HepG2 (cell line): ENCODE measurements around the gene KLF15. TPM values are rescaled to one million over a fixed set of nuclear protein-coding genes. Genes with fewer than 3 reads are reported as not detected.

ENCODE experiments used
- ATAC-seq: fragments of 200-7000 bp; cut with Tn5 transposase; 3 replicates; pipeline ENCODE4 v1.9.1; 2020; ENCODE audit warnings: mild to moderate bottlenecking, moderate library complexity
- BruUV-seq: library from RNA; stranded (reverse); fragments of 400-500 nt; replicated peaks from 2 replicates; lab custom pipeline; 2021; lab: Mats Ljungman, UMichigan
- CTCF ChIA-PET: fragments of 300-600 bp; formaldehyde crosslinking; extraction: SDS; loops from one replicate; lab custom pipeline; 2021; ENCODE audit warnings: low total read pairs, inconsistent platforms, low intra/inter-chr PET ratio; lab: Yijun Ruan, JAX
- POLR2A ChIA-PET: fragments of 350-600 bp; sonication (Branson Sonifier 250); formaldehyde crosslinking; loops from one replicate; lab custom pipeline; 2020; ENCODE audit warnings: antibody characterized with exemption, inconsistent platforms; lab: Yijun Ruan, JAX
- DNase-seq: peaks from one replicate; pipeline ENCODE4 v3.0.0-alpha.2; 2015; ENCODE audit warnings: low spot score
- FAIRE-seq: peaks from 3 replicates; lab custom pipeline; 2011; peaks lifted over from hg19 to GRCh38; lab: Jason Lieb, UNC
- H2AFZ ChIP-seq: one replicate; pipeline ENCODE4 v1.6.1; 2011; ENCODE audit warnings: low read length, inconsistent platforms
- H3K27ac ChIP-seq: fragments of 300-600 bp; 3 replicates; pipeline ENCODE4 v1.8.0; 2011; ENCODE audit warnings: mixed run types, mild to moderate bottlenecking, mixed read lengths, low read length, inconsistent platforms; ENCODE audit not compliant: insufficient read depth; ENCODE audit errors: extremely low read length
- H3K27me3 ChIP-seq, 2 experiments: fragments of 200-600 bp in 1 of 2; 2 replicates in 1 of 2; 3 replicates in 1 of 2; pipeline versions ENCODE4 v1.6.0 to v1.8.0; 2011; ENCODE audit warnings: low read length in 2 of 2, mild to moderate bottlenecking in 2 of 2, moderate library complexity in 2 of 2, inconsistent platforms in 1 of 2; ENCODE audit not compliant: insufficient read depth in 2 of 2, control insufficient read depth in 1 of 2
- H3K36me3 ChIP-seq, 2 experiments: fragments of 200-600 bp in 1 of 2; replicated peaks in 1 of 2; 2 replicates in 1 of 2; 3 replicates in 1 of 2; pipeline versions ENCODE4 v1.5.1 to v1.8.0; 2011; ENCODE audit warnings: low read length in 2 of 2, inconsistent platforms in 1 of 2; ENCODE audit not compliant: insufficient read depth in 2 of 2, control insufficient read depth in 1 of 2
- H3K4me1 ChIP-seq: 2 replicates; pipeline ENCODE4 v1.5.1; 2012; ENCODE audit warnings: low read length, inconsistent platforms; ENCODE audit not compliant: insufficient read depth
- H3K4me2 ChIP-seq: 2 replicates; pipeline ENCODE4 v1.6.0; 2011; ENCODE audit warnings: low read depth, low read length, inconsistent platforms
- H3K4me3 ChIP-seq, 3 experiments: fragments of 200-600 bp in 1 of 3; sonication (generic), shearing (Covaris generic) in 1 of 3; replicated peaks in 1 of 3; 2 replicates each; pipeline ENCODE4 v1.5.1; 2011 to 2016; ENCODE audit warnings: low read length in 3 of 3, inconsistent platforms in 2 of 3, low read depth in 2 of 3, mild to moderate bottlenecking in 2 of 3, control low read depth in 1 of 3, mixed read lengths in 1 of 3; ENCODE audit not compliant: insufficient read depth in 1 of 3
- H3K79me2 ChIP-seq: one replicate; pipeline ENCODE4 v1.6.1; 2011; ENCODE audit warnings: low read length, inconsistent platforms; ENCODE audit not compliant: insufficient read depth
- H3K9ac ChIP-seq: 2 replicates; pipeline ENCODE4 v1.6.0; 2011; ENCODE audit warnings: mild to moderate bottlenecking, low read depth, low read length, inconsistent platforms; ENCODE audit not compliant: insufficient read depth
- H3K9me3 ChIP-seq: 2 replicates; pipeline ENCODE4 v1.5.1; 2012; ENCODE audit warnings: mild to moderate bottlenecking, low read length
- H4K20me1 ChIP-seq: 2 replicates; pipeline ENCODE4 v1.6.0; 2011; ENCODE audit warnings: inconsistent platforms, mild to moderate bottlenecking, low read length, moderate library complexity; ENCODE audit not compliant: insufficient read depth
- ARNT2 ChIP-seq: sonication (generic); formaldehyde crosslinking; IDR thresholded peaks from 2 replicates; pipeline ENCODE4 v1.8.0; 2022; ENCODE audit warnings: mild to moderate bottlenecking, low read depth, missing genetic modification reagents, moderate library complexity
- FOSL2 ChIP-seq: sonication (generic); formaldehyde crosslinking; IDR thresholded peaks from 2 replicates; pipeline ENCODE4 v1.4.0; 2020; ENCODE audit warnings: missing genetic modification reagents
- FOXJ3 ChIP-seq: sonication (generic); formaldehyde crosslinking; IDR thresholded peaks from 2 replicates; pipeline ENCODE4 v1.4.0; 2020; ENCODE audit warnings: missing genetic modification reagents, mild to moderate bottlenecking, borderline replicate concordance
- KAT8 ChIP-seq: IDR thresholded peaks from 2 replicates; pipeline ENCODE4 v1.6.1; 2016; ENCODE audit warnings: missing genetic modification reagents, missing compliant biosample characterization
- MBD4 ChIP-seq: IDR thresholded peaks from 2 replicates; pipeline ENCODE4 v1.6.1; 2012; ENCODE audit warnings: low read length, inconsistent platforms, borderline replicate concordance
- MEIS1 ChIP-seq: sonication (generic); formaldehyde crosslinking; IDR thresholded peaks from 2 replicates; pipeline ENCODE4 v1.9.0; 2021; ENCODE audit warnings: mild to moderate bottlenecking, missing genetic modification reagents, moderate library complexity, borderline replicate concordance
- MTA3 ChIP-seq: sonication (generic); formaldehyde crosslinking; IDR thresholded peaks from 2 replicates; pipeline ENCODE4 v1.4.0; 2020; ENCODE audit warnings: missing genetic modification reagents
- PHF21A ChIP-seq: sonication (generic); formaldehyde crosslinking; IDR thresholded peaks from 2 replicates; pipeline ENCODE4 v1.5.0; 2020; ENCODE audit warnings: mild to moderate bottlenecking, missing genetic modification reagents
- SKI ChIP-seq: fragments of 450-650 bp; IDR thresholded peaks from one replicate; pipeline ENCODE4 v1.6.1; 2018; ENCODE audit warnings: mild to moderate bottlenecking; ENCODE audit not compliant: partially characterized antibody
- STAG1 ChIP-seq: sonication (generic); formaldehyde crosslinking; IDR thresholded peaks from 2 replicates; pipeline ENCODE4 v1.4.0; 2020; ENCODE audit warnings: missing genetic modification reagents
- ZBTB7B ChIP-seq: sonication (generic); formaldehyde crosslinking; IDR thresholded peaks from 2 replicates; pipeline ENCODE4 v1.4.0; 2020; ENCODE audit warnings: missing genetic modification reagents
- ZMYM4 ChIP-seq: sonication (generic); formaldehyde crosslinking; IDR thresholded peaks from 2 replicates; pipeline ENCODE4 v1.8.1; 2023; ENCODE audit warnings: mild to moderate bottlenecking, missing genetic modification reagents
- ZNF646 ChIP-seq: sonication (generic); formaldehyde crosslinking; IDR thresholded peaks from 2 replicates; pipeline ENCODE4 v1.9.0; 2021; ENCODE audit warnings: mild to moderate bottlenecking, missing genetic modification reagents
- ZNF724P ChIP-seq: sonication (generic); formaldehyde crosslinking; IDR thresholded peaks from 2 replicates; pipeline ENCODE4 v1.8.0; 2022; ENCODE audit warnings: missing genetic modification reagents, borderline replicate concordance
- WGBS: methylation state at CpG from one replicate; pipeline ENCODE4 v1.1.6; 2017; ENCODE audit warnings: low lambda C conversion rate; 5-methylcytosine and 5-hydroxymethylcytosine counted together
- in situ Hi-C: cut with HindIII; loops from 2 replicates; pipeline ENCODE4 v1.10.0; 2017; ENCODE audit warnings: low pct_unique_long_range_greater_than_20kb; ENCODE audit not compliant: extremely low pct_ligation_motif_present
- intact Hi-C: fragments of 100-400 bp; cut with micrococcal nuclease; formaldehyde crosslinking; loops from one replicate; pipeline ENCODE4 v1.10.0; 2022; ENCODE audit not compliant: unreplicated experiment
- polyA plus RNA-seq, 8 experiments: library from polyadenylated mRNA; depleted of rRNA in 3 of 8; stranded (reverse) in 7 of 8; unstranded in 1 of 8; fragments of >200 nt; fragmentation: Illumina TruSeq in 4 of 8; extraction: Trizol in 4 of 8; gene quantifications; 2 replicates each; pipeline versions ENCODE4 v1.2.1 to v1.2.3, GENCODE V29; 2011 to 2016; ENCODE audit warnings: low read depth in 4 of 8, missing spikeins in 1 of 8, mixed read lengths in 1 of 8; ENCODE audit not compliant: insufficient read depth in 1 of 8
- total RNA-seq, 5 experiments: library from RNA; depleted of rRNA; stranded (reverse); fragments of >200 nt; fragmentation: Illumina TruSeq; extraction: Trizol; gene quantifications; 2 replicates each; pipeline ENCODE4 v1.2.3, GENCODE V29; 2016; ENCODE audit warnings: low read depth in 1 of 5

The KLF15 gene
- total and polyA plus RNA-seq, 2 of the 13 experiments (the other 11 are each of a cell fraction or from before 2014, with no cell fraction given) = 7.1 to 7.8 TPM

- TF ChIP-seq MEIS1 (CRISPR knock-in tag) (no peak), ZNF724P (no peak), FOXJ3 (CRISPR knock-in tag) (no peak), ZNF646 (CRISPR knock-in tag) (no peak), SKI (no peak), PHF21A (CRISPR knock-in tag) (no peak), KAT8 (CRISPR knock-in tag) (no peak), STAG1 (no peak), MBD4 (no peak), ZBTB7B (no peak), ZMYM4 (CRISPR knock-in tag) (no peak), ARNT2 (CRISPR knock-in tag) (no peak), FOSL2 (CRISPR knock-in tag) (no peak), MTA3 (CRISPR knock-in tag) (no peak)
- H3K4me1 ChIP-seq = peaks cover 25% of the 10 kb centered on the region
- H3K4me3 ChIP-seq = no peak overlapping the region
- 0 out of 2 replicates have a peak, but pooled peaks cover 2% of the 10 kb centered on the region for H4K20me1 ChIP-seq
- POLR2A ChIA-PET = no interaction called here
- no peaks in the 10 kb centered on the region for H3K36me3 ChIP-seq
- in situ Hi-C loops (no loop called here), intact Hi-C loops (no loop called here)
- FAIRE-seq (no peak), ATAC-seq (no peak), DNase-seq (no peak)
- no TSS peak for BruUV-seq
- no peak overlapping the region for H3K9ac ChIP-seq
- CTCF ChIA-PET = no interaction called here
- no peak overlapping the region for H2AFZ ChIP-seq
- WGBS = 60% methylated on average over 4 of the region's 4 CpGs
- H3K27me3 ChIP-seq = peaks cover 9 to 41% of the 10 kb centered on the region in 2 experiments; a peak in 4 of 5 replicates
- no peak overlapping the region for H3K27ac ChIP-seq
- no peak overlapping the region for H3K4me2 ChIP-seq
- no peaks in the 10 kb centered on the region for H3K79me2 ChIP-seq
- no peaks in the 10 kb centered on the region for H3K9me3 ChIP-seq
Observed at GRCh38 chr3:126295407-126295939, 61.7 kb downstream of the KLF15 start.
